PC-3 (cell line): ENCODE data around the gene STAMBPL1.

ENCODE experiments used
- EZH2 ChIP-seq: fragments of 300-600 bp; sonication (generic); IDR thresholded peaks from one replicate; pipeline ENCODE4 v1.6.1; 2017; ENCODE audit warnings: antibody characterized with exemption, mild to moderate bottlenecking, low read length; ENCODE audit not compliant: unreplicated experiment
- TF ChIP-seq, protein P1 (sequence below): fragments of 300-600 bp; sonication (generic); conservative IDR thresholded peaks from 2 replicates; pipeline ENCODE4 v1.5.1; 2017; ENCODE audit warnings: antibody characterized with exemption, low read depth, mild to moderate bottlenecking, low read length

DNA sequence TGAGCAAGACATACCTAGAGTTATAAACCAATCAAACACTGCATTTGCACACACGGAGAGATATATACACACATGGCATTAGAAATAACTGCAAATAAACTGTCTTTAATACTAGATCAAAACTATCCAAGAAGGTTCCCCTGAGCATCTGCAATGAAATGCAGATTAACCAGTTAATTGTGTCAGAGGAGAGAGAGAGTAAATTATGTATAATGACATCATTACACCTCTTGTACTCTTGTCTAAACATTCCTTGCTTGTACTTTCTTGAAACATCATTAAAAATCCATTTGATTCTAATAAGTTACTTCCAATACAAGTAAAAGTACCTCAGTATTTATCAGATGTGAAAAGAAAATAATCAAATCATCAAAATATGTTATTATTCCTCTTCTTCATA, 29.3 kb upstream of the STAMBPL1 start:
- no peak for TF ChIP-seq EZH2
- TF ChIP-seq, protein P1, sequence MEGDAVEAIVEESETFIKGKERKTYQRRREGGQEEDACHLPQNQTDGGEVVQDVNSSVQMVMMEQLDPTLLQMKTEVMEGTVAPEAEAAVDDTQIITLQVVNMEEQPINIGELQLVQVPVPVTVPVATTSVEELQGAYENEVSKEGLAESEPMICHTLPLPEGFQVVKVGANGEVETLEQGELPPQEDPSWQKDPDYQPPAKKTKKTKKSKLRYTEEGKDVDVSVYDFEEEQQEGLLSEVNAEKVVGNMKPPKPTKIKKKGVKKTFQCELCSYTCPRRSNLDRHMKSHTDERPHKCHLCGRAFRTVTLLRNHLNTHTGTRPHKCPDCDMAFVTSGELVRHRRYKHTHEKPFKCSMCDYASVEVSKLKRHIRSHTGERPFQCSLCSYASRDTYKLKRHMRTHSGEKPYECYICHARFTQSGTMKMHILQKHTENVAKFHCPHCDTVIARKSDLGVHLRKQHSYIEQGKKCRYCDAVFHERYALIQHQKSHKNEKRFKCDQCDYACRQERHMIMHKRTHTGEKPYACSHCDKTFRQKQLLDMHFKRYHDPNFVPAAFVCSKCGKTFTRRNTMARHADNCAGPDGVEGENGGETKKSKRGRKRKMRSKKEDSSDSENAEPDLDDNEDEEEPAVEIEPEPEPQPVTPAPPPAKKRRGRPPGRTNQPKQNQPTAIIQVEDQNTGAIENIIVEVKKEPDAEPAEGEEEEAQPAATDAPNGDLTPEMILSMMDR = no peak
